Measurements from ENCODE around the gene CCDC6. TPM values are rescaled to one million over a fixed set of nuclear protein-coding genes. Genes with fewer than 3 reads are reported as not detected.

CCDC6 gene
- total RNA-seq, 6 donors from 2014 or later: 42.5 to 118 (median 51.5) TPM

DNA sequence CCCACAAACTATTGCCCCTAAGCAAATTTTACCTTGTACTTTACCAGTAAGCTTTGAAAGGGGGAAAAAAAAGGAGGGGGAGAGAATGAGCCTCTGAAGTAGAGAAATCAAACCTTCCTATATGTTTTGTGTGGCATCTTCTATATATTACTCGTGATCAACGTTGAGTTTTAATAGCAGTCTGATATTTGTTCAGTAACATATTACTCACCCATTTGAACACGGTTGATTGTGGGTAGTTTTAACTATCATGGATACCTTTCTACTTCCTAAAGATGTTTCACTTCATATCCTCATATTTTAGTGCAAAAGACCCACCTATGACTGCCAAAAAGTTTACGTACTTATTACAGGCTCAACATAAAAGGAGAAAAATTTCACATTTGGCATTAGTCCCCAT is 54.5 kb downstream of the CCDC6 start:
- no peak for ATAC-seq (ENCODE audit: low FRiP score in 2 of 2)
- Histone ChIP-seq H3K27me3 (no peaks in the 10 kb centered on the region), H3K4me3 (no peak overlapping the region), H3K9me3 (no peaks in the 10 kb centered on the region), H3K27ac (no peak overlapping the region), H3K36me3 (peaks cover 0 to 31% (median 5%) of the 10 kb centered on the region in 4 donors), H3K4me1 (peaks cover 13 to 27% (median 18%) of the 10 kb centered on the region in 4 donors)
- WGBS, 2 donors: 86 to 88% methylated on average over 4 of the region's 4 CpGs
- TF ChIP-seq POLR2A (IDR thresholded peaks at IDR 0.05) (no peak), EP300 (IDR thresholded peaks at IDR 0.05) (no peak), POLR2AphosphoS5 (IDR thresholded peaks at IDR 0.05) (no peak)
- TF ChIP-seq, protein P1, sequence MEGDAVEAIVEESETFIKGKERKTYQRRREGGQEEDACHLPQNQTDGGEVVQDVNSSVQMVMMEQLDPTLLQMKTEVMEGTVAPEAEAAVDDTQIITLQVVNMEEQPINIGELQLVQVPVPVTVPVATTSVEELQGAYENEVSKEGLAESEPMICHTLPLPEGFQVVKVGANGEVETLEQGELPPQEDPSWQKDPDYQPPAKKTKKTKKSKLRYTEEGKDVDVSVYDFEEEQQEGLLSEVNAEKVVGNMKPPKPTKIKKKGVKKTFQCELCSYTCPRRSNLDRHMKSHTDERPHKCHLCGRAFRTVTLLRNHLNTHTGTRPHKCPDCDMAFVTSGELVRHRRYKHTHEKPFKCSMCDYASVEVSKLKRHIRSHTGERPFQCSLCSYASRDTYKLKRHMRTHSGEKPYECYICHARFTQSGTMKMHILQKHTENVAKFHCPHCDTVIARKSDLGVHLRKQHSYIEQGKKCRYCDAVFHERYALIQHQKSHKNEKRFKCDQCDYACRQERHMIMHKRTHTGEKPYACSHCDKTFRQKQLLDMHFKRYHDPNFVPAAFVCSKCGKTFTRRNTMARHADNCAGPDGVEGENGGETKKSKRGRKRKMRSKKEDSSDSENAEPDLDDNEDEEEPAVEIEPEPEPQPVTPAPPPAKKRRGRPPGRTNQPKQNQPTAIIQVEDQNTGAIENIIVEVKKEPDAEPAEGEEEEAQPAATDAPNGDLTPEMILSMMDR (IDR thresholded peaks at IDR 0.05): no peak
- DNase-seq: no peak

DNA sequence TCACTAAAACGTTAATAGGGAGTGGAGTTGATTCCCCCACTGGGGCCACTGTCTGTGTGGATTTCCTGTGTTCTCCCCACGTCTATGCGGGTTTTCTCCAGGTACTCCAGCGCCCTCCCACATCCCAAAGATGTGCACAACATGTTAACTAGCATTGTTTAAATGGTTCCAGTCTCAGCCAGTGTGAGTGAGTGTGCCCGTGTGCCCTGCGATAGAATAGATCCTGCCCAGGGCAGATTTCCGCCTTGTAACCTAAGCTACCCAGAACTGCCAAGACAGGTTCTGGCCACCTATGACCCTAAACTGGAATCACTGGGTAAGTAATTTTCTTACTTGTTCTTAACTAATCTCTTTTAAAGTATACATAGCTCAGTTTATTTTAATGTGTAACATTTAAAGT is 58.5 kb downstream of the CCDC6 start:
- WGBS, 2 donors: 87 to 89% methylated on average over 7 of the region's 7 CpGs
- Histone ChIP-seq H3K9me3 (no peaks in the 10 kb centered on the region), H3K36me3 (peaks cover 0 to 45% (median 6%) of the 10 kb centered on the region in 4 donors), H3K4me1 (peaks cover 4 to 9% (median 8%) of the 10 kb centered on the region in 4 donors), H3K27ac (no peak overlapping the region), H3K4me3 (no peak overlapping the region), H3K27me3 (no peaks in the 10 kb centered on the region)
- no peak for ATAC-seq (ENCODE audit: low FRiP score in 2 of 2)
- DNase-seq: no peak
- no peak for TF ChIP-seq POLR2A (IDR thresholded peaks at IDR 0.05)

DNA sequence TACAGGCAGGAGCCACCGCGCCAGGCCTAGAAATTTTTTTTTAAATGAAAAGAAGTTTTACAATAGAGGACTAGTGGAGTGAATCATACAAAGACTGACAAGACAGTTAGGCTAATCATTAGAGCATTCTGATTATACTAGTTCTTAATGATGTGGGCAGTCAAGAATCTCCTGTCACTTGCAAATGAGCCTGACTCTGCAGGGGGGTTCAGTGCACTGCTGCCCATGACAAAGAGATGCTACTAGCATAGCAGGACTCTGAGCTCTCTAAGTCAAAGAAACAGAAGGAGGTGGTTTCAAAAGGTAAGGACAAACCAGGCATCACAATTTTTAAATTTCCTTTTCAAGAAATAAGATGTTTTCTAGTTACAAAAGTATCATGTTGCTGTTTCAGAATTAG is 59.0 kb downstream of the CCDC6 start:
- no peak for DNase-seq
- 95 to 96% methylated on average over 2 of the region's 2 CpGs for WGBS, 2 donors
- H3K27ac ChIP-seq: no peak overlapping the region
- no peak overlapping the region for H3K4me3 ChIP-seq
- ATAC-seq (ENCODE audit: low FRiP score in 2 of 2): no peak
- H3K4me1 ChIP-seq: peaks cover 0 to 3% (median 2%) of the 10 kb centered on the region in 4 donors
- H3K36me3 ChIP-seq: peaks cover 0 to 46% (median 6%) of the 10 kb centered on the region in 4 donors
- H3K9me3 ChIP-seq: no peaks in the 10 kb centered on the region
- no peaks in the 10 kb centered on the region for H3K27me3 ChIP-seq
- TF ChIP-seq, protein P1 (IDR thresholded peaks at IDR 0.05): no peak
- TF ChIP-seq POLR2A (IDR thresholded peaks at IDR 0.05) (no peak), EP300 (IDR thresholded peaks at IDR 0.05) (no peak), POLR2AphosphoS5 (IDR thresholded peaks at IDR 0.05) (no peak)

DNA sequence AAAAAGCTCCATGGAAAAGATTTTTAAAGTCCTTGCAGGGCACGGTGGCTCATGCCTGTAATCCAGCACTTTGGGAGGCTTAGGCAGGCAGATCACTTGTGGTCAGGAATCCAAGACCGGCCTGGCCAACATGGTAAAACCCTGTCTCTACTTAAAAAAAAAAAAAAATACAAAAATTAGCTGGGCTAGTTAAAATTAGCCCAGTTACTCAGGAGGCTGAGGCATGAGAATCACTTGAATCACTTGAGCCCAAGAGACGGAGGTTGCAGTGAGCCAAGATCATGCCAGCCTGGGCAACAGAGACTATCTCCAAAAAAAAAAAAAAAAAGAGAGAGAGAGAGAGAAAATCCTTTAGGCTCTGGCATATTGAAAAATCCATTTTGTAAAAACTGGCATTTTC is 61.9 kb downstream of the CCDC6 start:
- no peak for TF ChIP-seq POLR2A (IDR thresholded peaks at IDR 0.05)
- TF ChIP-seq, protein P1 (IDR thresholded peaks at IDR 0.05): no peak
- Histone ChIP-seq H3K36me3 (peaks cover 0 to 30% (median 5%) of the 10 kb centered on the region in 4 donors), H3K27ac (no peak overlapping the region), H3K9me3 (no peaks in the 10 kb centered on the region), H3K4me3 (no peak overlapping the region), H3K27me3 (no peaks in the 10 kb centered on the region), H3K4me1 (no peaks in the 10 kb centered on the region)
- DNase-seq: no peak
- 87 to 91% methylated on average over 3 of the region's 3 CpGs for WGBS, 2 donors
- no peak for ATAC-seq (ENCODE audit: low FRiP score in 2 of 2)

DNA sequence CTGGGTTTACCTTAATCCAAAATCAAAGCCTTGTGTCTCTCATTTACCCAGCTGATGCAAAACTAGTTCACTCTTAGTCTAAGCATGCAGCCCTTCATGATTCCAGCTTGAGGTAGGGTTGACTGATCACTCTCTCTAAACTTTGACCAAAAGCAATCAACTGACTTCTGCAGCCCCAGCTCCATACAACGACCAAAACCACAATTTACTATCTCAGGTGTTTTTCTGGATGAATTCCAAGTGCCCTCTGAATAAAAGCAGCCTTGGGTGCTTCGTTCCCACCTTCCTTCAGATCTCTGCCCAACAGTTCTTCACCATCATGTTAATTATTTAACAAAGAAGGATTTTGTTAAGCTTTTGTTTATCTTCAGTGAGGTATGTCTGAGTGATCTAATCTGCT is 62.6 kb downstream of the CCDC6 start:
- H3K27me3 ChIP-seq: no peaks in the 10 kb centered on the region
- H3K27ac ChIP-seq: no peak overlapping the region
- TF ChIP-seq EP300 (IDR thresholded peaks at IDR 0.05) (no peak), POLR2A (IDR thresholded peaks at IDR 0.05) (no peak), POLR2AphosphoS5 (IDR thresholded peaks at IDR 0.05) (no peak)
- TF ChIP-seq, protein P1 (IDR thresholded peaks at IDR 0.05): no peak
- no peak for DNase-seq
- WGBS, 2 donors: 51 to 77% methylated on average over 2 of the region's 2 CpGs
- H3K36me3 ChIP-seq: peaks cover 0 to 30% (median 5%) of the 10 kb centered on the region in 4 donors
- H3K4me3 ChIP-seq: no peak overlapping the region
- no peaks in the 10 kb centered on the region for H3K9me3 ChIP-seq
- H3K4me1 ChIP-seq: no peaks in the 10 kb centered on the region
- no peak for ATAC-seq (ENCODE audit: low FRiP score in 2 of 2)
